HepG2 (cell line): Measurements from ENCODE around the gene CDH23. TPM values are rescaled to one million over a fixed set of nuclear protein-coding genes. Genes with fewer than 3 reads are reported as not detected.

Experiments used
- ATAC-seq: fragments of 200-7000 bp; cut with Tn5 transposase; 3 replicates; pipeline ENCODE4 v1.9.1; 2020; ENCODE audit warnings: mild to moderate bottlenecking, moderate library complexity
- BruUV-seq: library from RNA; stranded (reverse); fragments of 400-500 nt; replicated peaks from 2 replicates; lab custom pipeline; 2021; lab: Mats Ljungman, UMichigan
- CTCF ChIA-PET: fragments of 300-600 bp; formaldehyde crosslinking; extraction: SDS; loops from one replicate; lab custom pipeline; 2021; ENCODE audit warnings: low total read pairs, inconsistent platforms, low intra/inter-chr PET ratio; lab: Yijun Ruan, JAX
- POLR2A ChIA-PET: fragments of 350-600 bp; sonication (Branson Sonifier 250); formaldehyde crosslinking; loops from one replicate; lab custom pipeline; 2020; ENCODE audit warnings: antibody characterized with exemption, inconsistent platforms; lab: Yijun Ruan, JAX
- DNase-seq: peaks from one replicate; pipeline ENCODE4 v3.0.0-alpha.2; 2015; ENCODE audit warnings: low spot score
- FAIRE-seq: peaks from 3 replicates; lab custom pipeline; 2011; peaks lifted over from hg19 to GRCh38; lab: Jason Lieb, UNC
- H2AFZ ChIP-seq: one replicate; pipeline ENCODE4 v1.6.1; 2011; ENCODE audit warnings: low read length, inconsistent platforms
- H3K27ac ChIP-seq: fragments of 300-600 bp; 3 replicates; pipeline ENCODE4 v1.8.0; 2011; ENCODE audit warnings: mixed run types, mild to moderate bottlenecking, mixed read lengths, low read length, inconsistent platforms; ENCODE audit not compliant: insufficient read depth; ENCODE audit errors: extremely low read length
- H3K27me3 ChIP-seq, 2 experiments: fragments of 200-600 bp in 1 of 2; 2 replicates in 1 of 2; 3 replicates in 1 of 2; pipeline versions ENCODE4 v1.6.0 to v1.8.0; 2011; ENCODE audit warnings: low read length in 2 of 2, mild to moderate bottlenecking in 2 of 2, moderate library complexity in 2 of 2, inconsistent platforms in 1 of 2; ENCODE audit not compliant: insufficient read depth in 2 of 2, control insufficient read depth in 1 of 2
- H3K36me3 ChIP-seq, 2 experiments: fragments of 200-600 bp in 1 of 2; replicated peaks in 1 of 2; 2 replicates in 1 of 2; 3 replicates in 1 of 2; pipeline versions ENCODE4 v1.5.1 to v1.8.0; 2011; ENCODE audit warnings: low read length in 2 of 2, inconsistent platforms in 1 of 2; ENCODE audit not compliant: insufficient read depth in 2 of 2, control insufficient read depth in 1 of 2
- H3K4me1 ChIP-seq: 2 replicates; pipeline ENCODE4 v1.5.1; 2012; ENCODE audit warnings: low read length, inconsistent platforms; ENCODE audit not compliant: insufficient read depth
- H3K4me2 ChIP-seq: 2 replicates; pipeline ENCODE4 v1.6.0; 2011; ENCODE audit warnings: low read depth, low read length, inconsistent platforms
- H3K4me3 ChIP-seq, 3 experiments: fragments of 200-600 bp in 1 of 3; sonication (generic), shearing (Covaris generic) in 1 of 3; replicated peaks in 1 of 3; 2 replicates each; pipeline ENCODE4 v1.5.1; 2011 to 2016; ENCODE audit warnings: low read length in 3 of 3, inconsistent platforms in 2 of 3, low read depth in 2 of 3, mild to moderate bottlenecking in 2 of 3, control low read depth in 1 of 3, mixed read lengths in 1 of 3; ENCODE audit not compliant: insufficient read depth in 1 of 3
- H3K79me2 ChIP-seq: one replicate; pipeline ENCODE4 v1.6.1; 2011; ENCODE audit warnings: low read length, inconsistent platforms; ENCODE audit not compliant: insufficient read depth
- H3K9ac ChIP-seq: 2 replicates; pipeline ENCODE4 v1.6.0; 2011; ENCODE audit warnings: mild to moderate bottlenecking, low read depth, low read length, inconsistent platforms; ENCODE audit not compliant: insufficient read depth
- H3K9me3 ChIP-seq: 2 replicates; pipeline ENCODE4 v1.5.1; 2012; ENCODE audit warnings: mild to moderate bottlenecking, low read length
- H4K20me1 ChIP-seq: 2 replicates; pipeline ENCODE4 v1.6.0; 2011; ENCODE audit warnings: inconsistent platforms, mild to moderate bottlenecking, low read length, moderate library complexity; ENCODE audit not compliant: insufficient read depth
- ARID3A ChIP-seq: IDR thresholded peaks from 2 replicates; pipeline ENCODE4 v1.6.1; 2012; ENCODE audit warnings: low read depth, low read length, improper control_type of control experiment
- FOXO1 ChIP-seq: sonication (generic); formaldehyde crosslinking; IDR thresholded peaks from 2 replicates; pipeline ENCODE4 v1.4.0; 2020; ENCODE audit warnings: missing genetic modification reagents
- HCFC1 ChIP-seq: fragments of 150-350 bp; IDR thresholded peaks from 2 replicates; pipeline ENCODE4 v1.6.1; 2014; ENCODE audit warnings: low read depth, low read length
- KDM2A ChIP-seq: sonication (generic); formaldehyde crosslinking; IDR thresholded peaks from 2 replicates; pipeline ENCODE4 v1.4.0; 2020; ENCODE audit warnings: low read depth, missing genetic modification reagents, borderline replicate concordance
- MATR3 ChIP-seq: sonication (generic); formaldehyde crosslinking; IDR thresholded peaks from 2 replicates; pipeline ENCODE4 v1.4.0; 2020; ENCODE audit warnings: missing genetic modification reagents
- MED1 ChIP-seq: sonication (generic); formaldehyde crosslinking; IDR thresholded peaks from 2 replicates; pipeline ENCODE4 v1.4.0; 2020; ENCODE audit warnings: missing genetic modification reagents
- TERF1 ChIP-seq: sonication (generic); formaldehyde crosslinking; IDR thresholded peaks from 2 replicates; pipeline ENCODE4 v1.8.0; 2022; ENCODE audit warnings: mild to moderate bottlenecking, missing genetic modification reagents, moderate library complexity
- U2AF2 ChIP-seq: fragments of 200-400 bp; formaldehyde crosslinking; IDR thresholded peaks from 2 replicates; pipeline ENCODE4 v1.6.1; 2017; ENCODE audit warnings: low read depth, mild to moderate bottlenecking, low read length
- ZBTB21 ChIP-seq: sonication (generic); formaldehyde crosslinking; IDR thresholded peaks from 2 replicates; pipeline ENCODE4 v1.4.0; 2020; ENCODE audit warnings: missing genetic modification reagents
- ZFP36L2 ChIP-seq: sonication (generic); formaldehyde crosslinking; IDR thresholded peaks from 2 replicates; pipeline ENCODE4 v1.4.0; 2020; ENCODE audit warnings: missing genetic modification reagents
- ZNF121 ChIP-seq: sonication (generic); formaldehyde crosslinking; IDR thresholded peaks from 2 replicates; pipeline ENCODE4 v1.5.0; 2020; ENCODE audit warnings: mild to moderate bottlenecking, missing genetic modification reagents
- ZNF234 ChIP-seq: sonication (generic); formaldehyde crosslinking; conservative IDR thresholded peaks from 2 replicates; pipeline ENCODE4 v1.5.1; 2020; ENCODE audit warnings: mild to moderate bottlenecking, missing genetic modification reagents
- ZNF460 ChIP-seq: sonication (generic); formaldehyde crosslinking; IDR thresholded peaks from 2 replicates; pipeline ENCODE4 v1.5.1; 2020; ENCODE audit warnings: missing genetic modification reagents, mild to moderate bottlenecking, borderline replicate concordance
- ZNF572 ChIP-seq: sonication (generic); formaldehyde crosslinking; IDR thresholded peaks from 2 replicates; pipeline ENCODE4 v1.5.1; 2020; ENCODE audit warnings: mild to moderate bottlenecking, missing genetic modification reagents
- ZNF652 ChIP-seq: IDR thresholded peaks from 2 replicates; pipeline ENCODE4 v1.6.1; 2016; ENCODE audit warnings: low read depth, borderline replicate concordance
- ZNF747 ChIP-seq: sonication (generic); formaldehyde crosslinking; IDR thresholded peaks from 2 replicates; pipeline ENCODE4 v1.8.1; 2023; ENCODE audit warnings: missing genetic modification reagents, mild to moderate bottlenecking, borderline replicate concordance
- ZNF879 ChIP-seq: sonication (generic); formaldehyde crosslinking; IDR thresholded peaks from 2 replicates; pipeline ENCODE4 v1.8.1; 2023; ENCODE audit warnings: missing genetic modification reagents
- WGBS: methylation state at CpG from one replicate; pipeline ENCODE4 v1.1.6; 2017; ENCODE audit warnings: low lambda C conversion rate; 5-methylcytosine and 5-hydroxymethylcytosine counted together
- in situ Hi-C: cut with HindIII; loops from 2 replicates; pipeline ENCODE4 v1.10.0; 2017; ENCODE audit warnings: low pct_unique_long_range_greater_than_20kb; ENCODE audit not compliant: extremely low pct_ligation_motif_present
- intact Hi-C: fragments of 100-400 bp; cut with micrococcal nuclease; formaldehyde crosslinking; loops from one replicate; pipeline ENCODE4 v1.10.0; 2022; ENCODE audit not compliant: unreplicated experiment
- polyA plus RNA-seq, 8 experiments: library from polyadenylated mRNA; depleted of rRNA in 3 of 8; stranded (reverse) in 7 of 8; unstranded in 1 of 8; fragments of >200 nt; fragmentation: Illumina TruSeq in 4 of 8; extraction: Trizol in 4 of 8; gene quantifications; 2 replicates each; pipeline versions ENCODE4 v1.2.1 to v1.2.3, GENCODE V29; 2011 to 2016; ENCODE audit warnings: low read depth in 4 of 8, missing spikeins in 1 of 8, mixed read lengths in 1 of 8; ENCODE audit not compliant: insufficient read depth in 1 of 8
- total RNA-seq, 5 experiments: library from RNA; depleted of rRNA; stranded (reverse); fragments of >200 nt; fragmentation: Illumina TruSeq; extraction: Trizol; gene quantifications; 2 replicates each; pipeline ENCODE4 v1.2.3, GENCODE V29; 2016; ENCODE audit warnings: low read depth in 1 of 5
- TF ChIP-seq, protein P1 (sequence below): sonication (generic); formaldehyde crosslinking; IDR thresholded peaks from 2 replicates; pipeline ENCODE4 v1.5.0; 2020; ENCODE audit warnings: mild to moderate bottlenecking, missing genetic modification reagents

The CDH23 gene
- total and polyA plus RNA-seq, 2 of the 13 experiments (the other 11 are each of a cell fraction or from before 2014, with no cell fraction given), result 0.13 TPM; not detected in 1

GRCh38 chr10:71627956-71628355 lies 231.2 kb downstream of the CDH23 start:
- TF ChIP-seq ZNF879 (CRISPR knock-in tag) (no peak), ZNF121 (CRISPR knock-in tag) (no peak), ZNF234 (CRISPR knock-in tag) (no peak), FOXO1 (CRISPR knock-in tag) (no peak), ZFP36L2 (CRISPR knock-in tag) (no peak), HCFC1 (no peak), KDM2A (CRISPR knock-in tag) (no peak), ZBTB21 (CRISPR knock-in tag) (no peak), ZNF460 (CRISPR knock-in tag) (no peak), MATR3 (CRISPR knock-in tag) (no peak), ZNF747 (CRISPR knock-in tag) (no peak), MED1 (CRISPR knock-in tag) (no peak), U2AF2 (no peak), ZNF652 (no peak), ZNF572 (CRISPR knock-in tag) (no peak), TERF1 (CRISPR knock-in tag) (no peak), ARID3A (no peak)
- TF ChIP-seq, protein P1, sequence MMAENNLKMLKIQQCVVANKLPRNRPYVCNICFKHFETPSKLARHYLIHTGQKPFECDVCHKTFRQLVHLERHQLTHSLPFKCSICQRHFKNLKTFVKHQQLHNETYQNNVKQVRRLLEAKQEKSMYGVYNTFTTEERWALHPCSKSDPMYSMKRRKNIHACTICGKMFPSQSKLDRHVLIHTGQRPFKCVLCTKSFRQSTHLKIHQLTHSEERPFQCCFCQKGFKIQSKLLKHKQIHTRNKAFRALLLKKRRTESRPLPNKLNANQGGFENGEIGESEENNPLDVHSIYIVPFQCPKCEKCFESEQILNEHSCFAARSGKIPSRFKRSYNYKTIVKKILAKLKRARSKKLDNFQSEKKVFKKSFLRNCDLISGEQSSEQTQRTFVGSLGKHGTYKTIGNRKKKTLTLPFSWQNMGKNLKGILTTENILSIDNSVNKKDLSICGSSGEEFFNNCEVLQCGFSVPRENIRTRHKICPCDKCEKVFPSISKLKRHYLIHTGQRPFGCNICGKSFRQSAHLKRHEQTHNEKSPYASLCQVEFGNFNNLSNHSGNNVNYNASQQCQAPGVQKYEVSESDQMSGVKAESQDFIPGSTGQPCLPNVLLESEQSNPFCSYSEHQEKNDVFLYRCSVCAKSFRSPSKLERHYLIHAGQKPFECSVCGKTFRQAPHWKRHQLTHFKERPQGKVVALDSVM (CRISPR knock-in tag), result no peak
- TF ChIP-seq, all 625 proteins: peak for 0
- FAIRE-seq (no peak), DNase-seq (no peak), ATAC-seq (no peak)
- Histone ChIP-seq H3K79me2 (no peaks in the 10 kb centered on the region), H3K27me3 (peaks cover 2 to 21% of the 10 kb centered on the region in 2 experiments; a peak in 3 of 5 replicates), H4K20me1 (no peaks in the 10 kb centered on the region), H2AFZ (no peak overlapping the region), H3K4me3 (no peak overlapping the region), H3K4me1 (peaks cover 15% of the 10 kb centered on the region), H3K9me3 (no peaks in the 10 kb centered on the region), H3K36me3 (no peaks in the 10 kb centered on the region), H3K9ac (no peak overlapping the region), H3K27ac (no peak overlapping the region), H3K4me2 (no peak overlapping the region)
- in situ Hi-C loops (no loop called here), intact Hi-C loops (no loop called here)
- WGBS, result 19% methylated on average over 7 of the region's 7 CpGs
- CTCF ChIA-PET, result no interaction called here
- POLR2A ChIA-PET, result no interaction called here
- BruUV-seq, result no TSS peak
